Transverse colon (tissue), 4 donors: ENCODE results near the gene S1PR5.

Experiments
- EP300 ChIP-seq: sonication (generic); formaldehyde crosslinking; IDR thresholded peaks from one replicate; pipeline ENCODE4 v1.6.1; 2017; ENCODE audit warnings: antibody characterized with exemption, low read depth
- POLR2AphosphoS5 ChIP-seq, 3 donors: sonication (generic); formaldehyde crosslinking; IDR thresholded peaks; one replicate each; pipeline ENCODE4 v1.6.1; 2016; ENCODE audit warnings: antibody characterized with exemption in 3 of 3
- TF ChIP-seq, protein P1 (sequence below), 5 experiments: fragments of 200-600 bp in 3 of 5; fragments of 450-650 bp in 2 of 5; sonication (generic) in 3 of 5; IDR thresholded peaks; 1 replicate in 2 of 5; 2 replicates in 3 of 5; pipeline ENCODE4 v1.5.1; 2016 to 2017; ENCODE audit warnings: antibody characterized with exemption in 5 of 5, inconsistent platforms in 3 of 5, mild to moderate bottlenecking in 2 of 5, moderate library complexity in 1 of 5

GRCh38 chr19:10552510-10553053, 35.3 kb upstream of the S1PR5 start:
- TF ChIP-seq EP300 (no peak), POLR2AphosphoS5 (IDR thresholded peaks at IDR 0.05) (peak in 1 of 3 donors; percentile 5)
- TF ChIP-seq, protein P1, sequence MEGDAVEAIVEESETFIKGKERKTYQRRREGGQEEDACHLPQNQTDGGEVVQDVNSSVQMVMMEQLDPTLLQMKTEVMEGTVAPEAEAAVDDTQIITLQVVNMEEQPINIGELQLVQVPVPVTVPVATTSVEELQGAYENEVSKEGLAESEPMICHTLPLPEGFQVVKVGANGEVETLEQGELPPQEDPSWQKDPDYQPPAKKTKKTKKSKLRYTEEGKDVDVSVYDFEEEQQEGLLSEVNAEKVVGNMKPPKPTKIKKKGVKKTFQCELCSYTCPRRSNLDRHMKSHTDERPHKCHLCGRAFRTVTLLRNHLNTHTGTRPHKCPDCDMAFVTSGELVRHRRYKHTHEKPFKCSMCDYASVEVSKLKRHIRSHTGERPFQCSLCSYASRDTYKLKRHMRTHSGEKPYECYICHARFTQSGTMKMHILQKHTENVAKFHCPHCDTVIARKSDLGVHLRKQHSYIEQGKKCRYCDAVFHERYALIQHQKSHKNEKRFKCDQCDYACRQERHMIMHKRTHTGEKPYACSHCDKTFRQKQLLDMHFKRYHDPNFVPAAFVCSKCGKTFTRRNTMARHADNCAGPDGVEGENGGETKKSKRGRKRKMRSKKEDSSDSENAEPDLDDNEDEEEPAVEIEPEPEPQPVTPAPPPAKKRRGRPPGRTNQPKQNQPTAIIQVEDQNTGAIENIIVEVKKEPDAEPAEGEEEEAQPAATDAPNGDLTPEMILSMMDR (IDR thresholded peaks at IDR 0.05) = no peak
